WTC11 (cell line): ENCODE data around the gene STAG1.

Source experiments
- ARID4B ChIP-seq: sonication (generic); formaldehyde crosslinking; IDR thresholded peaks from 2 replicates; pipeline ENCODE4 v1.8.0; 2023; ENCODE audit warnings: missing genetic modification reagents, mild to moderate bottlenecking, borderline replicate concordance
- CREB1 ChIP-seq: sonication (generic); formaldehyde crosslinking; IDR thresholded peaks from 2 replicates; pipeline ENCODE4 v1.8.0; 2023; ENCODE audit warnings: mild to moderate bottlenecking, missing genetic modification reagents
- CTCF ChIP-seq: fragments of 200-600 bp; IDR thresholded peaks from 2 replicates; pipeline ENCODE4 v1.8.0; 2022; ENCODE audit warnings: antibody characterized with exemption
- ELF4 ChIP-seq: sonication (generic); formaldehyde crosslinking; IDR thresholded peaks from 2 replicates; pipeline ENCODE4 v1.8.1; 2022; ENCODE audit warnings: low read depth, mild to moderate bottlenecking, moderate library complexity, missing genetic modification reagents
- HMGXB4 ChIP-seq: sonication (generic); formaldehyde crosslinking; IDR thresholded peaks from 2 replicates; pipeline ENCODE4 v1.8.1; 2023; ENCODE audit warnings: mild to moderate bottlenecking, moderate library complexity, missing genetic modification reagents
- IRF1 ChIP-seq: sonication (generic); formaldehyde crosslinking; IDR thresholded peaks from 2 replicates; pipeline ENCODE4 v1.8.0; 2023; ENCODE audit warnings: missing genetic modification reagents
- KAT7 ChIP-seq: sonication (generic); formaldehyde crosslinking; IDR thresholded peaks from 2 replicates; pipeline ENCODE4 v1.8.1; 2023; ENCODE audit warnings: missing genetic modification reagents, mild to moderate bottlenecking, borderline replicate concordance
- MAX ChIP-seq: sonication (generic); formaldehyde crosslinking; IDR thresholded peaks from 2 replicates; pipeline ENCODE4 v1.8.0; 2022; ENCODE audit warnings: mild to moderate bottlenecking, missing genetic modification reagents
- NR2C2 ChIP-seq: sonication (generic); formaldehyde crosslinking; IDR thresholded peaks from 2 replicates; pipeline ENCODE4 v1.8.0; 2022; ENCODE audit warnings: mild to moderate bottlenecking, missing genetic modification reagents
- NR3C1 ChIP-seq: sonication (generic); formaldehyde crosslinking; conservative IDR thresholded peaks from 2 replicates; pipeline ENCODE4 v1.8.1; 2023; ENCODE audit warnings: low read depth, mild to moderate bottlenecking, missing genetic modification reagents
- TEAD1 ChIP-seq: sonication (generic); formaldehyde crosslinking; IDR thresholded peaks from 2 replicates; pipeline ENCODE4 v1.8.0; 2022; ENCODE audit warnings: mild to moderate bottlenecking, missing genetic modification reagents

- TF ChIP-seq TEAD1 (CRISPR knock-in tag) = no peak
- TF ChIP-seq CTCF = no peak
- TF ChIP-seq KAT7 (CRISPR knock-in tag) = no peak
- TF ChIP-seq NR3C1 (CRISPR knock-in tag) = no peak
- no peak for TF ChIP-seq MAX (CRISPR knock-in tag)
- TF ChIP-seq HMGXB4 (CRISPR knock-in tag) = no peak
- no peak for TF ChIP-seq CREB1 (CRISPR knock-in tag)
- no peak for TF ChIP-seq IRF1 (CRISPR knock-in tag)
- TF ChIP-seq ELF4 (CRISPR knock-in tag) = no peak
- no peak for TF ChIP-seq ARID4B
- TF ChIP-seq NR2C2 = no peak
Measured at GRCh38 chr3:136336329-136337100, 415.7 kb downstream of the STAG1 start.
